NCI-H1930 (cell line): ENCODE results near the gene HOXA2.

Experiments
- DNase-seq, 2 experiments: peaks; one replicate each; lab custom pipeline; 2025; lab: John Stamatoyannopoulos, UW

Gene HOXA2

GRCh38 chr7:27111751-27112277 lies 9.3 kb upstream of the HOXA2 start:
- no peak for DNase-seq

GRCh38 chr7:27111042-27111750 lies 8.7 kb upstream of the HOXA2 start:
- no peak for DNase-seq

- no peak for DNase-seq
Measured at GRCh38 chr7:27110186-27111031, 7.9 kb upstream of the HOXA2 start.

GRCh38 chr7:27109466-27110185 lies 7.1 kb upstream of the HOXA2 start:
- no peak for DNase-seq

GRCh38 chr7:27108390-27109127 lies 6.1 kb upstream of the HOXA2 start:
- no peak for DNase-seq

- DNase-seq, result no peak
Measured at GRCh38 chr7:27107391-27108381, 5.2 kb upstream of the HOXA2 start.

- DNase-seq, result no peak
Measured at GRCh38 chr7:27106901-27107240, 4.4 kb upstream of the HOXA2 start.

GRCh38 chr7:27106181-27106900 lies 3.9 kb upstream of the HOXA2 start:
- no peak for DNase-seq

GRCh38 chr7:27105301-27106031 lies 3.0 kb upstream of the HOXA2 start:
- no peak for DNase-seq

- DNase-seq, result no peak
Measured at GRCh38 chr7:27104341-27105058, 2.0 kb upstream of the HOXA2 start.

GRCh38 chr7:27103489-27104226 lies 1.2 kb upstream of the HOXA2 start:
- DNase-seq, result no peak

GRCh38 chr7:27101957-27102580 lies 414 bp downstream of the HOXA2 start:
- no peak for DNase-seq

- DNase-seq, result no peak
Measured at GRCh38 chr7:27101171-27101956, 1.1 kb downstream of the HOXA2 start.

- DNase-seq, result no peak
Measured at GRCh38 chr7:27100694-27101170, 1.8 kb downstream of the HOXA2 start.

GRCh38 chr7:27099453-27100370 lies 2.8 kb downstream of the HOXA2 start:
- no peak for DNase-seq
